Measurements from ENCODE around the gene LZTS3. TPM values are rescaled to one million over a fixed set of nuclear protein-coding genes. Genes with fewer than 3 reads are reported as not detected.

The LZTS3 gene
- total and polyA plus RNA-seq, 2 of the 13 experiments (the other 11 are each of a cell fraction or from before 2014, with no cell fraction given): 10.1 to 31.3 TPM

DNA sequence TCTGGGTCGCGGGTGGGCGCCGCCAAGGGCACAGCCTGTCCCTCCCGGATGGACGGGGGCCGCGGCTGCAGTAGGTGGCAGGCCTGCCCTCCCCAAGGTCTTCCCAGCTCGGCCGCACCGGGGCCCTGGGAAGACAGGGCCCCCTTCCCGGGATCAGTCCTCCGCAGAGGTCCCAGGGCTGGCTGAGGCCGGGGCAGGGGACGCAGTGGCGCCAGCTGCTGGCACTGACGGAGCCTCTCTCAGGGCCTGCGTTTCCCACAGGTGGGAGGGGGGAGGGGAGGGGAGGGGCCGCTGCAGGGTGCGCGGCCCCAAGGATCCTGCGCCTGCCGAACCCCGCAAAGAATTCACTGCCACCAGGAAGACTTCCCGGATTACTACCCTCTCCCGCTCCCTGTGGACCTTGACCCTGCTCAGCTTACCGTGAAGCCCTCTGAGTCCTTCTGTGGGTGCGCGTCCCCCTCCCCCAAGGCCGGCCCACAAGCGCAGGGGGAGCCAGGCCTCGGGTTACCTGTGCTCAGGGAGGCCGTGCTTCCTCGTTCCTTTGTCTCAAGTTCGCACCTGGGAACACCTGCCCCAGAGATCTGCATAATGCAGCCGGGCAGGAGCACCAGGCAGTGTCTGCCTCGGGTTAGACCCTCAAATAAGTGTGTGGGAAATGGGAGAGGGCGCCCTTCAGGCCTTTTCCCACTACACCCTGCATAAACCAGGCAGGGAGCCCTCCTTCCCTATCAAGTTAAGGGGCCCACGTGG lies 5.1 kb downstream of the LZTS3 start (continued):
- TF ChIP-seq SOX13 (IDR thresholded peaks at IDR 0.05): no peak
- peak; percentile 30 to 71; a peak in 2 of 4 replicates for TF ChIP-seq SOX13 (CRISPR knock-in tag; conservative IDR thresholded peaks at IDR 0.05 in 1 of 2, IDR thresholded peaks at IDR 0.05 in 1 of 2)
- no peak for TF ChIP-seq ZFYVE20 (CRISPR knock-in tag; IDR thresholded peaks at IDR 0.05; ENCODE audit: borderline replicate concordance, low read depth)
- TF ChIP-seq ZNF878 (CRISPR knock-in tag; IDR thresholded peaks at IDR 0.05): no peak
- TF ChIP-seq REPIN1 (CRISPR knock-in tag; IDR thresholded peaks at IDR 0.05; ENCODE audit: borderline replicate concordance, low read depth): peak; percentile 80
- TF ChIP-seq, protein P1, sequence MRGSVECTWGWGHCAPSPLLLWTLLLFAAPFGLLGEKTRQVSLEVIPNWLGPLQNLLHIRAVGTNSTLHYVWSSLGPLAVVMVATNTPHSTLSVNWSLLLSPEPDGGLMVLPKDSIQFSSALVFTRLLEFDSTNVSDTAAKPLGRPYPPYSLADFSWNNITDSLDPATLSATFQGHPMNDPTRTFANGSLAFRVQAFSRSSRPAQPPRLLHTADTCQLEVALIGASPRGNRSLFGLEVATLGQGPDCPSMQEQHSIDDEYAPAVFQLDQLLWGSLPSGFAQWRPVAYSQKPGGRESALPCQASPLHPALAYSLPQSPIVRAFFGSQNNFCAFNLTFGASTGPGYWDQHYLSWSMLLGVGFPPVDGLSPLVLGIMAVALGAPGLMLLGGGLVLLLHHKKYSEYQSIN (CRISPR knock-in tag; IDR thresholded peaks at IDR 0.05; ENCODE audit: borderline replicate concordance): no peak
- TF ChIP-seq ZNF136 (CRISPR knock-in tag; IDR thresholded peaks at IDR 0.05; ENCODE audit: low read depth): peak; percentile 93; the same call in 1 of the 2 replicates
- no peak; the same call in 1 of the 2 replicates for TF ChIP-seq ARID2 (CRISPR knock-in tag; IDR thresholded peaks at IDR 0.05; ENCODE audit: borderline replicate concordance)
- TF ChIP-seq, protein P2, sequence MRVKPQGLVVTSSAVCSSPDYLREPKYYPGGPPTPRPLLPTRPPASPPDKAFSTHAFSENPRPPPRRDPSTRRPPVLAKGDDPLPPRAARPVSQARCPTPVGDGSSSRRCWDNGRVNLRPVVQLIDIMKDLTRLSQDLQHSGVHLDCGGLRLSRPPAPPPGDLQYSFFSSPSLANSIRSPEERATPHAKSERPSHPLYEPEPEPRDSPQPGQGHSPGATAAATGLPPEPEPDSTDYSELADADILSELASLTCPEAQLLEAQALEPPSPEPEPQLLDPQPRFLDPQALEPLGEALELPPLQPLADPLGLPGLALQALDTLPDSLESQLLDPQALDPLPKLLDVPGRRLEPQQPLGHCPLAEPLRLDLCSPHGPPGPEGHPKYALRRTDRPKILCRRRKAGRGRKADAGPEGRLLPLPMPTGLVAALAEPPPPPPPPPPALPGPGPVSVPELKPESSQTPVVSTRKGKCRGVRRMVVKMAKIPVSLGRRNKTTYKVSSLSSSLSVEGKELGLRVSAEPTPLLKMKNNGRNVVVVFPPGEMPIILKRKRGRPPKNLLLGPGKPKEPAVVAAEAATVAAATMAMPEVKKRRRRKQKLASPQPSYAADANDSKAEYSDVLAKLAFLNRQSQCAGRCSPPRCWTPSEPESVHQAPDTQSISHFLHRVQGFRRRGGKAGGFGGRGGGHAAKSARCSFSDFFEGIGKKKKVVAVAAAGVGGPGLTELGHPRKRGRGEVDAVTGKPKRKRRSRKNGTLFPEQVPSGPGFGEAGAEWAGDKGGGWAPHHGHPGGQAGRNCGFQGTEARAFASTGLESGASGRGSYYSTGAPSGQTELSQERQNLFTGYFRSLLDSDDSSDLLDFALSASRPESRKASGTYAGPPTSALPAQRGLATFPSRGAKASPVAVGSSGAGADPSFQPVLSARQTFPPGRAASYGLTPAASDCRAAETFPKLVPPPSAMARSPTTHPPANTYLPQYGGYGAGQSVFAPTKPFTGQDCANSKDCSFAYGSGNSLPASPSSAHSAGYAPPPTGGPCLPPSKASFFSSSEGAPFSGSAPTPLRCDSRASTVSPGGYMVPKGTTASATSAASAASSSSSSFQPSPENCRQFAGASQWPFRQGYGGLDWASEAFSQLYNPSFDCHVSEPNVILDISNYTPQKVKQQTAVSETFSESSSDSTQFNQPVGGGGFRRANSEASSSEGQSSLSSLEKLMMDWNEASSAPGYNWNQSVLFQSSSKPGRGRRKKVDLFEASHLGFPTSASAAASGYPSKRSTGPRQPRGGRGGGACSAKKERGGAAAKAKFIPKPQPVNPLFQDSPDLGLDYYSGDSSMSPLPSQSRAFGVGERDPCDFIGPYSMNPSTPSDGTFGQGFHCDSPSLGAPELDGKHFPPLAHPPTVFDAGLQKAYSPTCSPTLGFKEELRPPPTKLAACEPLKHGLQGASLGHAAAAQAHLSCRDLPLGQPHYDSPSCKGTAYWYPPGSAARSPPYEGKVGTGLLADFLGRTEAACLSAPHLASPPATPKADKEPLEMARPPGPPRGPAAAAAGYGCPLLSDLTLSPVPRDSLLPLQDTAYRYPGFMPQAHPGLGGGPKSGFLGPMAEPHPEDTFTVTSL (CRISPR knock-in tag; IDR thresholded peaks at IDR 0.05; ENCODE audit: borderline replicate concordance): peak; percentile 51; the same call in 1 of the 2 replicates
- TF ChIP-seq ZNF484 (CRISPR knock-in tag; IDR thresholded peaks at IDR 0.05; ENCODE audit: borderline replicate concordance, low read depth): no peak
- no peak for TF ChIP-seq ZFP62 (CRISPR knock-in tag; IDR thresholded peaks at IDR 0.05)
- no peak for TF ChIP-seq NFIC (IDR thresholded peaks at IDR 0.05; ENCODE audit: low read length)
- TF ChIP-seq JUNB (CRISPR knock-in tag; IDR thresholded peaks at IDR 0.05; ENCODE audit: borderline replicate concordance): no peak
- peak; percentile 66 for TF ChIP-seq RBFOX2 (IDR thresholded peaks at IDR 0.05; ENCODE audit: low read depth, low read length)
- TF ChIP-seq, protein P3, sequence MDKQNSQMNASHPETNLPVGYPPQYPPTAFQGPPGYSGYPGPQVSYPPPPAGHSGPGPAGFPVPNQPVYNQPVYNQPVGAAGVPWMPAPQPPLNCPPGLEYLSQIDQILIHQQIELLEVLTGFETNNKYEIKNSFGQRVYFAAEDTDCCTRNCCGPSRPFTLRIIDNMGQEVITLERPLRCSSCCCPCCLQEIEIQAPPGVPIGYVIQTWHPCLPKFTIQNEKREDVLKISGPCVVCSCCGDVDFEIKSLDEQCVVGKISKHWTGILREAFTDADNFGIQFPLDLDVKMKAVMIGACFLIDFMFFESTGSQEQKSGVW (CRISPR knock-in tag; IDR thresholded peaks at IDR 0.05; ENCODE audit: borderline replicate concordance): no peak
- peak; percentile 70; the same call in 1 of the 2 replicates for TF ChIP-seq ZNF160 (CRISPR knock-in tag; IDR thresholded peaks at IDR 0.05)
- no peak for TF ChIP-seq ZKSCAN1 (IDR thresholded peaks at IDR 0.05; ENCODE audit: low read length)
- TF ChIP-seq, protein P4, sequence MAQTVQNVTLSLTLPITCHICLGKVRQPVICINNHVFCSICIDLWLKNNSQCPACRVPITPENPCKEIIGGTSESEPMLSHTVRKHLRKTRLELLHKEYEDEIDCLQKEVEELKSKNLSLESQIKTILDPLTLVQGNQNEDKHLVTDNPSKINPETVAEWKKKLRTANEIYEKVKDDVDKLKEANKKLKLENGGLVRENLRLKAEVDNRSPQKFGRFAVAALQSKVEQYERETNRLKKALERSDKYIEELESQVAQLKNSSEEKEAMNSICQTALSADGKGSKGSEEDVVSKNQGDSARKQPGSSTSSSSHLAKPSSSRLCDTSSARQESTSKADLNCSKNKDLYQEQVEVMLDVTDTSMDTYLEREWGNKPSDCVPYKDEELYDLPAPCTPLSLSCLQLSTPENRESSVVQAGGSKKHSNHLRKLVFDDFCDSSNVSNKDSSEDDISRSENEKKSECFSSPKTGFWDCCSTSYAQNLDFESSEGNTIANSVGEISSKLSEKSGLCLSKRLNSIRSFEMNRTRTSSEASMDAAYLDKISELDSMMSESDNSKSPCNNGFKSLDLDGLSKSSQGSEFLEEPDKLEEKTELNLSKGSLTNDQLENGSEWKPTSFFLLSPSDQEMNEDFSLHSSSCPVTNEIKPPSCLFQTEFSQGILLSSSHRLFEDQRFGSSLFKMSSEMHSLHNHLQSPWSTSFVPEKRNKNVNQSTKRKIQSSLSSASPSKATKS (CRISPR knock-in tag; IDR thresholded peaks at IDR 0.05): no peak
- no peak; the same call in 1 of the 2 replicates for TF ChIP-seq ZNF296 (CRISPR knock-in tag; conservative IDR thresholded peaks at IDR 0.05)
